ENCODE results near the gene MRPL3. TPM values are rescaled to one million over a fixed set of nuclear protein-coding genes. Genes with fewer than 3 reads are reported as not detected.
A peak's percentile ranks its signal among the peaks of the same experiment; 100 is the strongest.

Gene MRPL3
- total and polyA plus RNA-seq, 2 donors (not counting 1 experiment from before 2014, with no cell fraction given): 18.5 to 50.1 TPM

- Mint-ChIP-seq H3K4me3 (peak overlapping the region; percentile 97), H3K27me3 (no peaks in the 10 kb centered on the region), H3K9me3 (ENCODE audit: insufficient read depth) (no peaks in the 10 kb centered on the region), H3K4me1 (peaks cover 36% of the 10 kb centered on the region), H3K27ac (peak overlapping the region; percentile 93)
- WGBS (ENCODE audit: insufficient coverage): no CpG with 5 or more reads among the region's 2 CpGs
- ChIA-PET CTCF (no interaction called here), POLR2A (no interaction called here)
- peaks cover 20% of the 10 kb centered on the region for H3K79me2 ChIP-seq (ENCODE audit: control insufficient read depth, insufficient read depth, low read length)
- ATAC-seq (ENCODE audit: low read depth) (no peak), DNase-seq (peak; percentile 14)
- peak overlapping the region; percentile 84 for H3K4me2 ChIP-seq (replicated peaks; ENCODE audit: low read depth, low read length, poor library complexity, severe bottlenecking)
- peak overlapping the region; percentile 53 to 80 for H3K27ac ChIP-seq (ENCODE audit: low read length in 2 of 2)
- peaks cover 0 to 27% of the 10 kb centered on the region in 2 experiments for H3K36me3 ChIP-seq (replicated peaks in 1 of 2; ENCODE audit: control extremely low read depth in 1 of 2, control insufficient read depth in 1 of 2, extremely low read depth in 1 of 2, insufficient read depth in 2 of 2, low read length in 1 of 2)
- no peaks in the 10 kb centered on the region for H3K27me3 ChIP-seq (replicated peaks in 1 of 4; ENCODE audit: control extremely low read depth in 1 of 4, control insufficient read depth in 3 of 4, insufficient read depth in 4 of 4, low read length in 3 of 4)
- H4K20me1 ChIP-seq (ENCODE audit: control insufficient read depth, insufficient read depth, low read length, poor library complexity, severe bottlenecking): peaks cover under 1% of the 10 kb centered on the region
- H3K9ac ChIP-seq (ENCODE audit: low read length): peak overlapping the region; percentile 92
- intact Hi-C loops (cut with micrococcal nuclease): loop anchor here (1.0 to 5.0 kb wide), 5 partner anchors 121 to 1160 kb away; partner anchors contain the start of genes DNAJC13, NUDT16, PIK3R4 and UBA5
- TF ChIP-seq CTCF (IDR thresholded peaks at IDR 0.05) (no peak), EZH2 (IDR thresholded peaks at IDR 0.05; ENCODE audit: borderline replicate concordance, insufficient read depth, low read depth, low read length, poor library complexity, severe bottlenecking) (no peak)
- H2AFZ ChIP-seq (ENCODE audit: insufficient read depth, low read depth, low read length, poor library complexity, severe bottlenecking): peak overlapping the region; percentile 95
- H3K4me1 ChIP-seq (ENCODE audit: control insufficient read depth in 2 of 2, insufficient read depth in 2 of 2, low read length in 2 of 2): peaks cover 21 to 25% of the 10 kb centered on the region in 2 donors
- H3K9me3 ChIP-seq (ENCODE audit: control extremely low read depth in 1 of 3, control insufficient read depth in 2 of 3, insufficient read depth in 1 of 3, low read length in 2 of 3): no peaks in the 10 kb centered on the region
- H3K4me3 ChIP-seq (ENCODE audit: control extremely low read depth in 1 of 5, extremely low read depth in 1 of 5, insufficient read depth in 1 of 5, low read depth in 2 of 5, low read length in 4 of 5): peak overlapping the region; percentile 72 to 97 (median 89)
Observed at GRCh38 chr3:131501949-131502348, 822 bp downstream of the MRPL3 start.

GRCh38 chr3:131494706-131495105 lies 8.1 kb downstream of the MRPL3 start:
- CTCF ChIA-PET: no interaction called here
- no peak overlapping the region for H2AFZ ChIP-seq (ENCODE audit: insufficient read depth, low read depth, low read length, poor library complexity, severe bottlenecking)
- POLR2A ChIA-PET: no interaction called here
- no peaks in the 10 kb centered on the region for H3K9me3 ChIP-seq (ENCODE audit: control extremely low read depth in 1 of 3, control insufficient read depth in 2 of 3, insufficient read depth in 1 of 3, low read length in 2 of 3)
- Mint-ChIP-seq H3K27me3 (no peaks in the 10 kb centered on the region), H3K9me3 (ENCODE audit: insufficient read depth) (no peaks in the 10 kb centered on the region), H3K27ac (no peak overlapping the region), H3K4me1 (no peaks in the 10 kb centered on the region), H3K4me3 (no peak overlapping the region)
- H3K4me1 ChIP-seq (ENCODE audit: control insufficient read depth in 2 of 2, insufficient read depth in 2 of 2, low read length in 2 of 2): no peaks in the 10 kb centered on the region
- no peak overlapping the region for H3K4me2 ChIP-seq (replicated peaks; ENCODE audit: low read depth, low read length, poor library complexity, severe bottlenecking)
- H4K20me1 ChIP-seq (ENCODE audit: control insufficient read depth, insufficient read depth, low read length, poor library complexity, severe bottlenecking): peaks cover 10% of the 10 kb centered on the region
- no peak overlapping the region for H3K9ac ChIP-seq (ENCODE audit: low read length)
- ATAC-seq (ENCODE audit: low read depth): no peak
- TF ChIP-seq EZH2 (IDR thresholded peaks at IDR 0.05; ENCODE audit: borderline replicate concordance, insufficient read depth, low read depth, low read length, poor library complexity, severe bottlenecking) (no peak), CTCF (IDR thresholded peaks at IDR 0.05) (no peak)
- no peak overlapping the region for H3K27ac ChIP-seq (ENCODE audit: low read length in 2 of 2)
- no peak for DNase-seq
- intact Hi-C loops (cut with micrococcal nuclease): no loop called here
- H3K36me3 ChIP-seq (replicated peaks in 1 of 2; ENCODE audit: control extremely low read depth in 1 of 2, control insufficient read depth in 1 of 2, extremely low read depth in 1 of 2, insufficient read depth in 2 of 2, low read length in 1 of 2): peaks cover 0 to 68% of the 10 kb centered on the region in 2 experiments
- no peaks in the 10 kb centered on the region for H3K27me3 ChIP-seq (replicated peaks in 1 of 4; ENCODE audit: control extremely low read depth in 1 of 4, control insufficient read depth in 3 of 4, insufficient read depth in 4 of 4, low read length in 3 of 4)
- WGBS (ENCODE audit: insufficient coverage): no CpG with 5 or more reads among the region's 1 CpG
- H3K79me2 ChIP-seq (ENCODE audit: control insufficient read depth, insufficient read depth, low read length): peaks cover 9% of the 10 kb centered on the region
- no peak overlapping the region for H3K4me3 ChIP-seq (ENCODE audit: control extremely low read depth in 1 of 5, extremely low read depth in 1 of 5, insufficient read depth in 1 of 5, low read depth in 2 of 5, low read length in 4 of 5)
